B cell (primary cell): ENCODE data around the gene SUOX. TPM values are rescaled to one million over a fixed set of nuclear protein-coding genes. Genes with fewer than 3 reads are reported as not detected.
A peak's percentile ranks its signal among the peaks of the same experiment; 100 is the strongest.

Source experiments
- ATAC-seq: fragments of 200-7000 bp; cut with Tn5 transposase; one replicate; pipeline ENCODE4 v1.10.0; 2021; ENCODE audit warnings: low read depth, mild to moderate bottlenecking, moderate number of reproducible peaks, moderate library complexity
- CTCF ChIA-PET: fragments of 350-600 bp; sonication (Branson Sonifier 250); formaldehyde crosslinking; loops from one replicate; lab custom pipeline; 2021; ENCODE audit warnings: antibody characterized with exemption, inconsistent platforms; lab: Charles Lee
- POLR2A ChIA-PET: fragments of 350-600 bp; sonication (Branson Sonifier 250); formaldehyde crosslinking; loops from one replicate; lab custom pipeline; 2021; ENCODE audit warnings: antibody characterized with exemption; lab: Charles Lee
- DNase-seq: peaks from one replicate; pipeline ENCODE4 v3.0.0; 2013
- H2AFZ ChIP-seq: 2 replicates; pipeline ENCODE4 v1.6.1; 2012; ENCODE audit warnings: mild to moderate bottlenecking, low read depth, low read length; ENCODE audit not compliant: insufficient read depth, poor library complexity, severe bottlenecking
- H3K27ac ChIP-seq, 2 donors: 1 replicate in 1 of 2; 2 replicates in 1 of 2; pipeline ENCODE4 v1.5.1; 2012 to 2013; ENCODE audit warnings: low read length in 2 of 2, mild to moderate bottlenecking in 2 of 2, moderate library complexity in 1 of 2
- H3K27me3 ChIP-seq, 4 experiments: fragments of 200-600 bp in 1 of 4; sonication (generic) in 1 of 4; replicated peaks in 1 of 4; 1 replicate in 2 of 4; 2 replicates in 2 of 4; pipeline versions ENCODE4 v1.6.1 to v1.7.0; 2013 to 2016; ENCODE audit warnings: low read length in 3 of 4, mild to moderate bottlenecking in 2 of 4, mixed read lengths in 1 of 4, moderate library complexity in 1 of 4; ENCODE audit not compliant: insufficient read depth in 4 of 4, control insufficient read depth in 3 of 4; ENCODE audit errors: control extremely low read depth in 1 of 4
- H3K36me3 ChIP-seq, 2 experiments: replicated peaks in 1 of 2; 1 replicate in 1 of 2; 2 replicates in 1 of 2; pipeline versions ENCODE4 v1.6.1 to v1.7.1; 2013; ENCODE audit warnings: low read length in 1 of 2; ENCODE audit not compliant: insufficient read depth in 2 of 2, control insufficient read depth in 1 of 2; ENCODE audit errors: control extremely low read depth in 1 of 2, extremely low read depth in 1 of 2
- H3K4me1 ChIP-seq, 2 donors: fragments of 200-600 bp in 1 of 2; sonication (generic) in 1 of 2; 1 replicate in 1 of 2; 2 replicates in 1 of 2; pipeline versions ENCODE4 v1.5.1 to v1.6.1; 2013 to 2017; ENCODE audit warnings: low read length in 2 of 2; ENCODE audit not compliant: control insufficient read depth in 2 of 2, insufficient read depth in 2 of 2
- H3K4me2 ChIP-seq: replicated peaks from 2 replicates; pipeline ENCODE3; 2012; ENCODE audit warnings: mild to moderate bottlenecking, low read depth, low read length; ENCODE audit not compliant: poor library complexity, severe bottlenecking
- H3K4me3 ChIP-seq, 5 experiments: fragments of 200-600 bp in 1 of 5; sonication (generic) in 1 of 5; 1 replicate in 3 of 5; 2 replicates in 2 of 5; pipeline versions ENCODE4 v1.5.1 to v1.7.0; 2011 to 2016; ENCODE audit warnings: low read length in 4 of 5, mild to moderate bottlenecking in 4 of 5, low read depth in 2 of 5, control low read depth in 1 of 5, moderate library complexity in 1 of 5; ENCODE audit not compliant: insufficient read depth in 1 of 5; ENCODE audit errors: control extremely low read depth in 1 of 5, extremely low read depth in 1 of 5
- H3K79me2 ChIP-seq: fragments of 200-600 bp; sonication (generic); one replicate; pipeline ENCODE4 v1.6.0; 2016; ENCODE audit warnings: low read length; ENCODE audit not compliant: control insufficient read depth, insufficient read depth
- H3K9ac ChIP-seq: fragments of 200-600 bp; sonication (generic); 2 replicates; pipeline ENCODE4 v1.6.1; 2017; ENCODE audit warnings: mild to moderate bottlenecking, low read length, moderate library complexity
- H3K9me3 ChIP-seq, 3 donors: one replicate each; pipeline versions ENCODE4 v1.6.1 to v1.7.1; 2013; ENCODE audit warnings: low read length in 2 of 3; ENCODE audit not compliant: control insufficient read depth in 2 of 3, insufficient read depth in 1 of 3; ENCODE audit errors: control extremely low read depth in 1 of 3
- H4K20me1 ChIP-seq: 2 replicates; pipeline ENCODE4 v1.6.0; 2012; ENCODE audit warnings: mild to moderate bottlenecking, low read length; ENCODE audit not compliant: insufficient read depth, control insufficient read depth, poor library complexity, severe bottlenecking
- H3K27ac Mint-ChIP-seq: one replicate; pipeline ENCODE4 v1.8.0; 2021; ENCODE audit warnings: mixed read lengths
- H3K27me3 Mint-ChIP-seq: one replicate; pipeline ENCODE4 v1.8.0; 2021; ENCODE audit warnings: mixed read lengths
- H3K4me1 Mint-ChIP-seq: one replicate; pipeline ENCODE4 v1.8.0; 2021; ENCODE audit warnings: mixed read lengths
- H3K4me3 Mint-ChIP-seq: one replicate; pipeline ENCODE4 v1.8.0; 2021; ENCODE audit warnings: mixed read lengths
- H3K9me3 Mint-ChIP-seq: one replicate; pipeline ENCODE4 v1.8.0; 2022; ENCODE audit warnings: mixed read lengths; ENCODE audit not compliant: insufficient read depth
- EZH2 ChIP-seq: IDR thresholded peaks from 2 replicates; pipeline ENCODE4 v1.6.1; 2012; ENCODE audit warnings: borderline replicate concordance, low read depth, mild to moderate bottlenecking, moderate library complexity, low read length; ENCODE audit not compliant: insufficient read depth, poor library complexity, severe bottlenecking
- WGBS: methylation state at CpG from one replicate; pipeline ENCODE4 v1.1.5; 2013; ENCODE audit warnings: missing lambda C conversion rate; ENCODE audit not compliant: insufficient coverage; 5-methylcytosine and 5-hydroxymethylcytosine counted together
- intact Hi-C: fragments of 100-400 bp; cut with micrococcal nuclease; formaldehyde crosslinking; loops from one replicate; pipeline ENCODE4 v1.10.0; 2022
- polyA plus RNA-seq: library from polyadenylated mRNA; depleted of rRNA; stranded (reverse); fragments of >200 nt; gene quantifications from 2 replicates; pipeline ENCODE4 v1.2.3, GENCODE V29; 2012
- total RNA-seq, 2 donors: library from RNA; stranded (reverse); fragments of 120-200 nt in 1 of 2; gene quantifications; 1 replicate in 1 of 2; 2 replicates in 1 of 2; pipeline versions ENCODE4 v1.2.3 to v1.2.4, GENCODE V29; 2013 to 2022
- TF ChIP-seq, protein P1 (sequence below): fragments of 200-600 bp; IDR thresholded peaks from one replicate; pipeline ENCODE4 v1.8.0; 2022; ENCODE audit warnings: antibody characterized with exemption, mild to moderate bottlenecking

SUOX gene
- total and polyA plus RNA-seq, 2 donors (not counting 1 experiment from before 2014, with no cell fraction given): 3.1 to 7.5 TPM

DNA sequence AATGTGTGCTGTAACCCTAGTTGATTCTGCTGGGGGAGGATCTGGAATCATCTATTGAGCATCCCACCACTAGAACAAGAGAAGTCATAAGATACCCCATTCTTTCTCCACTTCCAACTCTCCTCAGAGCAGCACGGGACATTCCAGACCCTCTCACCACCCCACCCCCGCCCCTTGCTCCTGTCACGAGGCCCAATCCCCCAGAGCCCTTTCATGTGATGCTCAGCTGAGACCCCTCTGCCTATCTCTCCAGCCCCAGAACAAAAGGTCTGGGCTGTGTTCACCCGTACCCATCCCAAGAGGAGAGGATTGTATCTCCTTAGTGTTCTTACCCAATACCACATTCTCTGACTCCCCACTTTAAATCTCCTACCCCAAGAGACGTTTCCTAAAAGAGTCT lies 31.8 kb upstream of the SUOX start:
- no peak overlapping the region for H3K9ac ChIP-seq
- no peak overlapping the region for H3K4me2 ChIP-seq
- WGBS: 95% methylated on average over 5 of the region's 5 CpGs
- ATAC-seq: no peak
- Mint-ChIP-seq H3K9me3 (no peaks in the 10 kb centered on the region), H3K4me3 (peak overlapping the region; percentile 93), H3K27ac (no peak overlapping the region), H3K27me3 (no peaks in the 10 kb centered on the region), H3K4me1 (peaks cover 29% of the 10 kb centered on the region)
- CTCF ChIA-PET: no interaction called here
- H3K9me3 ChIP-seq: no peaks in the 10 kb centered on the region
- TF ChIP-seq, protein P1, sequence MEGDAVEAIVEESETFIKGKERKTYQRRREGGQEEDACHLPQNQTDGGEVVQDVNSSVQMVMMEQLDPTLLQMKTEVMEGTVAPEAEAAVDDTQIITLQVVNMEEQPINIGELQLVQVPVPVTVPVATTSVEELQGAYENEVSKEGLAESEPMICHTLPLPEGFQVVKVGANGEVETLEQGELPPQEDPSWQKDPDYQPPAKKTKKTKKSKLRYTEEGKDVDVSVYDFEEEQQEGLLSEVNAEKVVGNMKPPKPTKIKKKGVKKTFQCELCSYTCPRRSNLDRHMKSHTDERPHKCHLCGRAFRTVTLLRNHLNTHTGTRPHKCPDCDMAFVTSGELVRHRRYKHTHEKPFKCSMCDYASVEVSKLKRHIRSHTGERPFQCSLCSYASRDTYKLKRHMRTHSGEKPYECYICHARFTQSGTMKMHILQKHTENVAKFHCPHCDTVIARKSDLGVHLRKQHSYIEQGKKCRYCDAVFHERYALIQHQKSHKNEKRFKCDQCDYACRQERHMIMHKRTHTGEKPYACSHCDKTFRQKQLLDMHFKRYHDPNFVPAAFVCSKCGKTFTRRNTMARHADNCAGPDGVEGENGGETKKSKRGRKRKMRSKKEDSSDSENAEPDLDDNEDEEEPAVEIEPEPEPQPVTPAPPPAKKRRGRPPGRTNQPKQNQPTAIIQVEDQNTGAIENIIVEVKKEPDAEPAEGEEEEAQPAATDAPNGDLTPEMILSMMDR: no peak
- TF ChIP-seq EZH2: no peak
- no peak overlapping the region for H2AFZ ChIP-seq
- H3K79me2 ChIP-seq: peaks cover 18% of the 10 kb centered on the region
- no peaks in the 10 kb centered on the region for H4K20me1 ChIP-seq
- H3K27me3 ChIP-seq: no peaks in the 10 kb centered on the region
- intact Hi-C loops: no loop called here
- no peak for DNase-seq
- peaks cover 16 to 20% of the 10 kb centered on the region in 2 donors for H3K4me1 ChIP-seq
- no peak overlapping the region for H3K4me3 ChIP-seq
- H3K36me3 ChIP-seq: no peaks in the 10 kb centered on the region
- H3K27ac ChIP-seq: no peak overlapping the region
- POLR2A ChIA-PET: interaction anchor here (0.6 kb wide), 1 partner anchor 556 kb away, joined by 6 read pairs; the partner anchor contains the start of gene RBMS2

- ChIA-PET POLR2A (no interaction called here), CTCF (no interaction called here)
- Histone ChIP-seq H3K4me2 (peak within 1 kb of the TSS; percentile 89), H3K27me3 (no peaks in the 10 kb centered on the region), H2AFZ (peak within 1 kb of the TSS; percentile 97), H3K36me3 (no peaks in the 10 kb centered on the region), H4K20me1 (no peaks in the 10 kb centered on the region), H3K4me1 (peaks cover 16 to 20% of the 10 kb centered on the region in 2 donors), H3K4me3 (peak within 1 kb of the TSS; percentile 65 to 82 (median 81)), H3K9me3 (no peaks in the 10 kb centered on the region), H3K79me2 (peaks cover 18% of the 10 kb centered on the region), H3K27ac (peak within 1 kb of the TSS in 1 of 2 donors; percentile 77), H3K9ac (peak within 1 kb of the TSS; percentile 83)
- intact Hi-C loops: loop anchor here (1.0 kb wide), 1 partner anchor 8 kb away; the partner anchor contains the start of gene RAB5B
- Mint-ChIP-seq H3K9me3 (no peaks in the 10 kb centered on the region), H3K4me1 (peaks cover 33% of the 10 kb centered on the region), H3K27me3 (no peaks in the 10 kb centered on the region), H3K27ac (peak within 1 kb of the TSS; percentile 78), H3K4me3 (peak within 1 kb of the TSS; percentile 93)
- WGBS: 0% methylated on average over 1 of the region's 4 CpGs
- TF ChIP-seq, protein P1: no peak
- TF ChIP-seq EZH2: no peak
- DNase-seq: no peak
- no peak for ATAC-seq
Observed at GRCh38 chr12:55965941-55966407, 31.1 kb upstream of the SUOX start, which contains the start of gene PMEL. Gene PMEL (minus strand): TSS chr12:55966042. CDS start chr12:55966011, 31 bp downstream.
